Jurkat, Clone E6-1 (cell line): ENCODE measurements around the gene HSBP1L1.

ENCODE experiments used
- DNase-seq: peaks from one replicate; pipeline ENCODE4 v3.0.0-alpha.2; 2011; ENCODE audit warnings: low read depth, low spot score
- H3K4me3 ChIP-seq: 2 replicates; pipeline ENCODE4 v1.5.1; 2011; ENCODE audit warnings: mild to moderate bottlenecking, low read length, control low read depth, moderate library complexity

Gene HSBP1L1

GRCh38 chr18:79927607-79928562, 36.6 kb upstream of the HSBP1L1 start:
- no peak overlapping the region for H3K4me3 ChIP-seq
- no peak for DNase-seq

- H3K4me3 ChIP-seq, result no peak overlapping the region
- DNase-seq, result no peak
Measured at GRCh38 chr18:79928563-79928960, 35.9 kb upstream of the HSBP1L1 start.

GRCh38 chr18:79930020-79930642, 34.3 kb upstream of the HSBP1L1 start:
- H3K4me3 ChIP-seq, result no peak overlapping the region
- no peak for DNase-seq

- DNase-seq, result no peak
- no peak overlapping the region for H3K4me3 ChIP-seq
Measured at GRCh38 chr18:79931475-79931874, 33.0 kb upstream of the HSBP1L1 start.

- no peak overlapping the region for H3K4me3 ChIP-seq
- no peak for DNase-seq
Measured at GRCh38 chr18:79932907-79933306, 31.5 kb upstream of the HSBP1L1 start.

- no peak overlapping the region for H3K4me3 ChIP-seq
Measured at GRCh38 chr18:79933765-79934164, 30.7 kb upstream of the HSBP1L1 start.

GRCh38 chr18:79934311-79935097, 29.9 kb upstream of the HSBP1L1 start:
- DNase-seq, result no peak
- no peak overlapping the region for H3K4me3 ChIP-seq

More at GRCh38 chr18:79933765-79934164, 30.7 kb upstream of the HSBP1L1 start:
- DNase-seq, result no peak

GRCh38 chr18:79935098-79935480, 29.4 kb upstream of the HSBP1L1 start:
- no peak for DNase-seq
- no peak overlapping the region for H3K4me3 ChIP-seq

GRCh38 chr18:79935499-79935898, 28.9 kb upstream of the HSBP1L1 start:
- H3K4me3 ChIP-seq, result no peak overlapping the region
- no peak for DNase-seq

GRCh38 chr18:79935925-79936324, 28.5 kb upstream of the HSBP1L1 start:
- H3K4me3 ChIP-seq, result no peak overlapping the region
- no peak for DNase-seq

- no peak overlapping the region for H3K4me3 ChIP-seq
- DNase-seq, result no peak
Measured at GRCh38 chr18:79936641-79937040, 27.8 kb upstream of the HSBP1L1 start.

GRCh38 chr18:79937103-79937860, 27.2 kb upstream of the HSBP1L1 start:
- no peak overlapping the region for H3K4me3 ChIP-seq
- DNase-seq, result no peak

GRCh38 chr18:79938196-79938595, 26.2 kb upstream of the HSBP1L1 start:
- no peak for DNase-seq
- no peak overlapping the region for H3K4me3 ChIP-seq

- H3K4me3 ChIP-seq, result no peak overlapping the region
- DNase-seq, result no peak
Measured at GRCh38 chr18:79939096-79939495, 25.3 kb upstream of the HSBP1L1 start.

- H3K4me3 ChIP-seq, result no peak overlapping the region
- no peak for DNase-seq
Measured at GRCh38 chr18:79940126-79940813, 24.2 kb upstream of the HSBP1L1 start.

GRCh38 chr18:79940814-79941472, 23.5 kb upstream of the HSBP1L1 start:
- DNase-seq, result no peak
- no peak overlapping the region for H3K4me3 ChIP-seq

GRCh38 chr18:79941473-79942119, 22.8 kb upstream of the HSBP1L1 start:
- H3K4me3 ChIP-seq, result no peak overlapping the region

GRCh38 chr18:79942211-79942610, 22.2 kb upstream of the HSBP1L1 start:
- H3K4me3 ChIP-seq, result no peak overlapping the region
- DNase-seq, result no peak

More at GRCh38 chr18:79941473-79942119, 22.8 kb upstream of the HSBP1L1 start:
- DNase-seq, result no peak
